Peyer's patch (tissue), 4 donors: ENCODE results near the gene ZSWIM3.

Experiments
- CTCF ChIP-seq, 6 experiments: fragments of 450-650 bp in 4 of 6; fragments of 200-600 bp in 2 of 6; sonication (generic) in 1 of 6; IDR thresholded peaks; one replicate each; pipeline ENCODE4 v1.5.1; 2017 to 2019; ENCODE audit warnings: antibody characterized with exemption in 6 of 6, mild to moderate bottlenecking in 3 of 6, moderate library complexity in 1 of 6
- POLR2A ChIP-seq, 2 donors: fragments of 450-650 bp; IDR thresholded peaks; one replicate each; pipeline ENCODE4 v1.5.1; 2017; ENCODE audit warnings: antibody characterized with exemption in 2 of 2, mild to moderate bottlenecking in 2 of 2, moderate library complexity in 2 of 2

DNA sequence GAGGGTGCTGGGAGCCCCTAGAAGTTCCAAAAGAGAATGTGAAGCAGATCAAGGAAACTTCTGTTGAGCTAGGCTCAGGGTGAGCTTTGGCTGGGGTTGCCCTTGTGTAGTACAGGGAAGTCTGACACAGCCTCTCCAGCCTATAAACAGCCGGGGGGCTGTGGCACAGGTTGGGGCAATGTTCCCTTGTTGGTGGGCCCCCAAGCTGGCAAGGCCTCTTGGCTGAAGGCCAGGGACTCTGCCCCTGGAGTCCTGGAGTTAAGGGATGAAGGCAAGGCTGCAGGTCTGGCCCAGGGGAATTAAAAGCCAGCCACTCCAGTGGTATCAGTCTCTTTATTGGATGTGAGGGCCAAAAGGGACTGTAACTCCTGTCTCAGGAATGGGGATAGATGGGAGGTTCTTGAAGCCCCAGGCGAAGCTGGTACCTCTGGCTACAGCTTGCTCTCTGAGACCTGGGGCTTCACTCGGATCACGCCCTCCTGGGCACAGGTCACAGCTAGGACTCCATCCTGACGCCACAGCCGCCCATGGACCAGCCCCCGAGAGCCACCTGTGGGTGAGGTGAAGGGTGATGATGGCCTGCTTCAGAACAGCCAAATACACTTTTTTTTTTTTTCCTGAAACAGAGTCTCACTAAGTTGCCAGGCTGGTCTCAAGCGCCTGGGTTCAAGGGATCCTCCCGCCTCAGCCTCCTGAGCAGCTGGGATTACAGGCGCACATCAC is 15.8 kb upstream of the ZSWIM3 start:
- no peak for TF ChIP-seq CTCF (IDR thresholded peaks at IDR 0.05)
- TF ChIP-seq POLR2A (IDR thresholded peaks at IDR 0.05), result no peak
